Peyer's patch (tissue), 4 donors: Measurements from ENCODE around the gene HELZ2.

Experiments
- CTCF ChIP-seq, 6 experiments: fragments of 450-650 bp in 4 of 6; fragments of 200-600 bp in 2 of 6; sonication (generic) in 1 of 6; IDR thresholded peaks; one replicate each; pipeline ENCODE4 v1.5.1; 2017 to 2019; ENCODE audit warnings: antibody characterized with exemption in 6 of 6, mild to moderate bottlenecking in 3 of 6, moderate library complexity in 1 of 6
- POLR2A ChIP-seq, 2 donors: fragments of 450-650 bp; IDR thresholded peaks; one replicate each; pipeline ENCODE4 v1.5.1; 2017; ENCODE audit warnings: antibody characterized with exemption in 2 of 2, mild to moderate bottlenecking in 2 of 2, moderate library complexity in 2 of 2

- TF ChIP-seq CTCF (IDR thresholded peaks at IDR 0.05) (no peak), POLR2A (IDR thresholded peaks at IDR 0.05) (no peak)
These were observed 9.8 kb downstream of the HELZ2 start for GRCh38 chr20:63564036-63564810.
